ENCODE results near the gene LHX6. TPM values are rescaled to one million over a fixed set of nuclear protein-coding genes. Genes with fewer than 3 reads are reported as not detected.

LHX6 gene
- total and polyA plus RNA-seq, 2 of the 13 experiments (the other 11 are each of a cell fraction or from before 2014, with no cell fraction given), result 1.1 to 1.3 TPM

DNA sequence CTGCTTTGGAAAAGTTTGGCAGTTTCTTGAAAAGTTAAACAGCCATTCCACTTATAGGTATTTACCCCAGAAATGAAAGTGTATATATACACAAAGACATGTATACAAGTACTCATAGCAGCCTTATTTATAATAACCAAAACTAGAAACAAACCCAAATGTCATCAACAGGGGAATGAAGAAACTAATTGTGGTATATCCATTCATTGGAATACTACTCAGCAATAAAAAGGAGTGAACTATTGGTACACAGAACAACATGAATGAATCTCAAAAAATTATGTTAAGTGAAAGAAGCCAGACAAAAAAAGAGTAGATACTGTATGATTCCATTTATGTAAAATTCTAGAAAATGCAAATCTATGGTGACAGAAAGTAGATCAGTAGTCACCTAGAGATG lies 66.3 kb downstream of the LHX6 start (continued):
- TF ChIP-seq, protein P1, sequence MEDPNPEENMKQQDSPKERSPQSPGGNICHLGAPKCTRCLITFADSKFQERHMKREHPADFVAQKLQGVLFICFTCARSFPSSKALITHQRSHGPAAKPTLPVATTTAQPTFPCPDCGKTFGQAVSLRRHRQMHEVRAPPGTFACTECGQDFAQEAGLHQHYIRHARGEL (CRISPR knock-in tag; IDR thresholded peaks at IDR 0.05), result no peak
- TF ChIP-seq ZNF431 (CRISPR knock-in tag; IDR thresholded peaks at IDR 0.05; ENCODE audit: borderline replicate concordance, low read depth), result no peak

DNA sequence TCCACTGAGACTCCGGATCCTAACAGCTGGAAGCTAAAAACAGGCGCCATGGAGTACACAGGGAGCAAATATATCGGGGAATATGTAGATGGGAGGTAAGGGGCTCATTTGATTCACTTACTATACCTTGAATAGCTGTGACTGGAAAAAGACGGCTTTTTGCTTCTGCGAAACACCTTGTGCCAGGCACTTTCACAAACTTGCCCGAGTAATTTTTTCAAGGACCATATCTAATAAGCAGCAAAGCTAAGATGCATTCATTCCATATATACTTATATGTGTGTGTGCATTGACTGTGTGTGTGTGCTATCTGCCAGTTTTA lies 68.9 kb downstream of the LHX6 start:
- in situ Hi-C loops (cut with HindIII; ENCODE audit: extremely low pct_ligation_motif_present, low pct_unique_long_range_greater_than_20kb), result no loop called here
- intact Hi-C loops (cut with micrococcal nuclease; ENCODE audit: unreplicated experiment), result no loop called here
- no peaks in the 10 kb centered on the region for H3K9me3 ChIP-seq (ENCODE audit: low read length)
- CTCF ChIA-PET (ENCODE audit: low intra/inter-chr PET ratio, low total read pairs), result no interaction called here
- no peaks in the 10 kb centered on the region for H3K36me3 ChIP-seq (replicated peaks in 1 of 2; ENCODE audit: control insufficient read depth in 1 of 2, insufficient read depth in 2 of 2, low read length in 2 of 2)
- peaks cover 36% of the 10 kb centered on the region for H3K4me1 ChIP-seq (ENCODE audit: insufficient read depth, low read length)
- 0 out of 2 replicates have a peak, but pooled peaks have one; percentile 4 for TF ChIP-seq MYC (CRISPR knock-in tag; IDR thresholded peaks at IDR 0.05; ENCODE audit: borderline replicate concordance)
- TF ChIP-seq, protein P2, sequence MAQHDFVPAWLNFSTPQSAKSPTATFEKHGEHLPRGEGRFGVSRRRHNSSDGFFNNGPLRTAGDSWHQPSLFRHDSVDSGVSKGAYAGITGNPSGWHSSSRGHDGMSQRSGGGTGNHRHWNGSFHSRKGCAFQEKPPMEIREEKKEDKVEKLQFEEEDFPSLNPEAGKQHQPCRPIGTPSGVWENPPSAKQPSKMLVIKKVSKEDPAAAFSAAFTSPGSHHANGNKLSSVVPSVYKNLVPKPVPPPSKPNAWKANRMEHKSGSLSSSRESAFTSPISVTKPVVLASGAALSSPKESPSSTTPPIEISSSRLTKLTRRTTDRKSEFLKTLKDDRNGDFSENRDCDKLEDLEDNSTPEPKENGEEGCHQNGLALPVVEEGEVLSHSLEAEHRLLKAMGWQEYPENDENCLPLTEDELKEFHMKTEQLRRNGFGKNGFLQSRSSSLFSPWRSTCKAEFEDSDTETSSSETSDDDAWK (CRISPR knock-in tag; IDR thresholded peaks at IDR 0.05), result no peak
- TF ChIP-seq, protein P3, sequence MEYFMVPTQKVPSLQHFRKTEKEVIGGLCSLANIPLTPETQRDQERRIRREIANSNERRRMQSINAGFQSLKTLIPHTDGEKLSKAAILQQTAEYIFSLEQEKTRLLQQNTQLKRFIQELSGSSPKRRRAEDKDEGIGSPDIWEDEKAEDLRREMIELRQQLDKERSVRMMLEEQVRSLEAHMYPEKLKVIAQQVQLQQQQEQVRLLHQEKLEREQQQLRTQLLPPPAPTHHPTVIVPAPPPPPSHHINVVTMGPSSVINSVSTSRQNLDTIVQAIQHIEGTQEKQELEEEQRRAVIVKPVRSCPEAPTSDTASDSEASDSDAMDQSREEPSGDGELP (IDR thresholded peaks at IDR 0.05; ENCODE audit: borderline replicate concordance, low read depth), result peak; percentile 86
- TF ChIP-seq SAP130 (CRISPR knock-in tag; IDR thresholded peaks at IDR 0.05; ENCODE audit: low read depth), result peak; percentile 52; the same call in 1 of the 2 replicates
- TF ChIP-seq SIN3A (IDR thresholded peaks at IDR 0.05; ENCODE audit: borderline replicate concordance, low read depth, low read length), result peak; percentile 83; the same call in 1 of the 2 replicates
- 0 out of 2 replicates have a peak, but pooled peaks have one; percentile 3 for TF ChIP-seq SNAI1 (CRISPR knock-in tag; IDR thresholded peaks at IDR 0.05; ENCODE audit: borderline replicate concordance)
- TF ChIP-seq SRSF1 (optimal IDR thresholded peaks at IDR 0.05; ENCODE audit: low read depth, low read length), result peak; percentile 12
- TF ChIP-seq ZMYM4 (CRISPR knock-in tag; IDR thresholded peaks at IDR 0.05), result 0 out of 2 replicates have a peak, but pooled peaks have one; percentile 1
- no peak for TF ChIP-seq DMAP1 (CRISPR knock-in tag; IDR thresholded peaks at IDR 0.05)
- BruUV-seq (replicated peaks), result no TSS peak
- H3K79me2 ChIP-seq (ENCODE audit: insufficient read depth, low read length), result peaks cover 35% of the 10 kb centered on the region
- DNase-seq (ENCODE audit: low spot score) (no peak), FAIRE-seq (no peak), ATAC-seq (no peak)
- H3K4me2 ChIP-seq (ENCODE audit: low read depth, low read length), result peak overlapping the region; percentile 71
- H2AFZ ChIP-seq (ENCODE audit: low read length), result no peak overlapping the region
- WGBS (ENCODE audit: low lambda C conversion rate), result 20% methylated on average over 6 of the region's 6 CpGs
- peak overlapping the region in 2 of 3 experiments; percentile 75 to 85; a peak in 3 of 6 replicates for H3K4me3 ChIP-seq (replicated peaks in 1 of 3; ENCODE audit: insufficient read depth in 1 of 3, low read depth in 2 of 3, low read length in 3 of 3)
- no peak overlapping the region for H3K9ac ChIP-seq (ENCODE audit: insufficient read depth, low read depth, low read length)
- H4K20me1 ChIP-seq (ENCODE audit: insufficient read depth, low read length), result 0 out of 2 replicates have a peak, but pooled peaks cover 3% of the 10 kb centered on the region
- H3K27ac ChIP-seq (ENCODE audit: extremely low read length, insufficient read depth, low read length), result no peak overlapping the region
- H3K27me3 ChIP-seq (ENCODE audit: control insufficient read depth in 1 of 2, insufficient read depth in 2 of 2, low read length in 2 of 2), result no peaks in the 10 kb centered on the region; a peak in 1 of 5 replicates
- POLR2A ChIA-PET, result interaction anchor here (0.8 to 1.0 kb wide), 2 partner anchors 19 to 28 kb away, joined by 3 read pairs; no protein-coding TSS in a partner anchor

Measured in HepG2 (cell line).